ENCODE data around the gene MYLK. TPM values are rescaled to one million over a fixed set of nuclear protein-coding genes. Genes with fewer than 3 reads are reported as not detected.

The MYLK gene
- total and polyA plus RNA-seq, 2 donors (not counting 1 experiment from before 2014, with no cell fraction given): 0.51 TPM; not detected in 1

DNA sequence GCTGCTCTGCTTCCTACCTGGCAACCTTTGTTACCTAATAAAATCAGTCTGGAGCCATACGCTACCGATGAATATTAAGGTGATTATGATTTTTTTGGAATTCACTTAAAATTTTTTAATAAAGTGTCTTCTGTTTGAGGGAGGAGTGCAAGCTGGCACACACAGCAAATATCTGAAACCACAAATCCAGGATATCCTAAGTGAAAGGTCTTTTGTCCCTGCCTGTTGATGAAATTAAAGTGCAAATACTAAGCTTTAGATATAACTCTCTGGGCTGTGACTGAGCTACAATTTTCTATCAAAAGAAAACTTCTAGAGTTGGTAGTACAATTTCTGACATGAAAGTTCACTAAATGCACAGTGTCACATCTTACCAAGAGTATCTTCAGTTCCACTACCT, 322.9 kb downstream of the MYLK start:
- Histone ChIP-seq H3K4me2 (replicated peaks; ENCODE audit: low read depth, low read length, poor library complexity, severe bottlenecking) (no peak overlapping the region), H3K4me1 (ENCODE audit: control insufficient read depth in 2 of 2, insufficient read depth in 2 of 2, low read length in 2 of 2) (no peaks in the 10 kb centered on the region), H3K36me3 (replicated peaks in 1 of 2; ENCODE audit: control extremely low read depth in 1 of 2, control insufficient read depth in 1 of 2, extremely low read depth in 1 of 2, insufficient read depth in 2 of 2, low read length in 1 of 2) (peaks cover 0 to 12% of the 10 kb centered on the region in 2 experiments), H3K9me3 (ENCODE audit: control extremely low read depth in 1 of 3, control insufficient read depth in 2 of 3, insufficient read depth in 1 of 3, low read length in 2 of 3) (peaks cover 0 to under 1% (median 0%) of the 10 kb centered on the region in 3 donors), H3K79me2 (ENCODE audit: control insufficient read depth, insufficient read depth, low read length) (peaks cover 19% of the 10 kb centered on the region), H3K4me3 (ENCODE audit: control extremely low read depth in 1 of 5, extremely low read depth in 1 of 5, insufficient read depth in 1 of 5, low read depth in 2 of 5, low read length in 4 of 5) (no peak overlapping the region), H2AFZ (ENCODE audit: insufficient read depth, low read depth, low read length, poor library complexity, severe bottlenecking) (no peak overlapping the region), H4K20me1 (ENCODE audit: control insufficient read depth, insufficient read depth, low read length, poor library complexity, severe bottlenecking) (peaks cover 5% of the 10 kb centered on the region), H3K27ac (ENCODE audit: low read length in 2 of 2) (no peak overlapping the region), H3K27me3 (replicated peaks in 1 of 4; ENCODE audit: control extremely low read depth in 1 of 4, control insufficient read depth in 3 of 4, insufficient read depth in 4 of 4, low read length in 3 of 4) (no peaks in the 10 kb centered on the region), H3K9ac (ENCODE audit: low read length) (no peak overlapping the region)
- no CpG with 5 or more reads among the region's 2 CpGs for WGBS (ENCODE audit: insufficient coverage)
- intact Hi-C loops (cut with micrococcal nuclease): no loop called here
- ChIA-PET POLR2A (no interaction called here), CTCF (interaction anchor here (1.7 to 5.9 kb wide), 6 partner anchors 10 to 235 kb away, joined by 3 to 42 read pairs (median 28); no protein-coding TSS in a partner anchor)
- no peak overlapping the region for H3K27ac Mint-ChIP-seq
- H3K4me3 Mint-ChIP-seq: no peak overlapping the region
- TF ChIP-seq CTCF (IDR thresholded peaks at IDR 0.05): no peak
- TF ChIP-seq EZH2 (IDR thresholded peaks at IDR 0.05; ENCODE audit: borderline replicate concordance, insufficient read depth, low read depth, low read length, poor library complexity, severe bottlenecking): no peak
- DNase-seq (no peak), ATAC-seq (ENCODE audit: low read depth) (no peak)
- H3K9me3 Mint-ChIP-seq (ENCODE audit: insufficient read depth): no peaks in the 10 kb centered on the region
- no peaks in the 10 kb centered on the region for H3K27me3 Mint-ChIP-seq
- H3K4me1 Mint-ChIP-seq: no peaks in the 10 kb centered on the region

Small RNA genes lying within 50 kb of the gene (small RNA-seq; reads per million reads assigned to genes)
- gene RF00392 (ENCODE audit: insufficient read length, low read depth, low replicate concordance): not detected

Other genes starting within 250 kb of the MYLK start
- gene CCDC14, start 76.9 kb upstream of the MYLK start, total RNA-seq: 35.3 and 44.2 TPM in 2 replicates
- gene CCDC14, start 76.9 kb upstream of the MYLK start, polyA plus RNA-seq: 52.6 and 54.2 TPM in 2 replicates
- gene ROPN1, start 107.8 kb upstream of the MYLK start, total RNA-seq: not detected in 2 replicates
- not detected in 2 replicates for gene ROPN1, start 107.8 kb upstream of the MYLK start, polyA plus RNA-seq
- not detected in 2 replicates for gene KALRN, start 149.0 kb upstream of the MYLK start, total RNA-seq
- gene KALRN, start 149.0 kb upstream of the MYLK start, polyA plus RNA-seq: 0.04 and 0.10 TPM in 2 replicates

All from B cell (primary cell).